H9 (cell line): ENCODE data around the gene BST2. TPM values are rescaled to one million over a fixed set of nuclear protein-coding genes. Genes with fewer than 3 reads are reported as not detected.

Source experiments
- DNase-seq: peaks from one replicate; pipeline ENCODE4 v3.0.0-alpha.2; 2017
- H2AFZ ChIP-seq: one replicate; pipeline ENCODE4 v1.6.1; 2013; ENCODE audit warnings: mild to moderate bottlenecking, low read length, control low read depth, moderate library complexity
- H2AK5ac ChIP-seq: 2 replicates; pipeline ENCODE4 v1.6.1; 2013; ENCODE audit warnings: low read length, control low read depth, mixed read lengths; ENCODE audit not compliant: insufficient read length
- H2BK120ac ChIP-seq: one replicate; pipeline ENCODE4 v1.6.1; 2013; ENCODE audit warnings: low read depth, mild to moderate bottlenecking, low read length, control low read depth, inconsistent platforms; ENCODE audit not compliant: poor library complexity, severe bottlenecking
- H2BK12ac ChIP-seq: 2 replicates; pipeline ENCODE4 v1.6.1; 2013; ENCODE audit warnings: low read length, control low read depth, mixed read lengths, low read depth; ENCODE audit not compliant: insufficient read length
- H2BK15ac ChIP-seq: 2 replicates; pipeline ENCODE4 v1.6.1; 2013; ENCODE audit warnings: low read depth, low read length, control low read depth
- H2BK20ac ChIP-seq: one replicate; pipeline ENCODE4 v1.6.1; 2013; ENCODE audit warnings: low read depth, mild to moderate bottlenecking, low read length, control low read depth, inconsistent platforms; ENCODE audit not compliant: poor library complexity, severe bottlenecking
- H2BK5ac ChIP-seq: 2 replicates; pipeline ENCODE4 v1.6.1; 2013; ENCODE audit warnings: low read length, control low read depth, mixed read lengths; ENCODE audit not compliant: insufficient read length
- H3K14ac ChIP-seq: 2 replicates; pipeline ENCODE4 v1.6.1; 2013; ENCODE audit warnings: low read length, control low read depth; ENCODE audit not compliant: insufficient read depth
- H3K18ac ChIP-seq: 2 replicates; pipeline ENCODE4 v1.6.1; 2013; ENCODE audit warnings: low read depth, mild to moderate bottlenecking, mixed read lengths, low read length, control low read depth; ENCODE audit not compliant: insufficient read length
- H3K23ac ChIP-seq: 2 replicates; pipeline ENCODE4 v1.6.1; 2013; ENCODE audit warnings: low read length, control low read depth, mixed read lengths, low read depth; ENCODE audit not compliant: insufficient read length
- H3K23me2 ChIP-seq: 2 replicates; pipeline ENCODE4 v1.6.1; 2013; ENCODE audit warnings: low read depth, mild to moderate bottlenecking, mixed read lengths, low read length, control low read depth; ENCODE audit not compliant: insufficient read length, poor library complexity, severe bottlenecking
- H3K27ac ChIP-seq: 2 replicates; pipeline ENCODE4 v1.5.1; 2013; ENCODE audit warnings: low read length, control low read depth, mixed read lengths, low read depth; ENCODE audit not compliant: insufficient read length
- H3K27me3 ChIP-seq: 2 replicates; pipeline ENCODE4 v1.6.1; 2013; ENCODE audit warnings: low read length, control low read depth, inconsistent platforms; ENCODE audit not compliant: insufficient read depth
- H3K4ac ChIP-seq: 2 replicates; pipeline ENCODE4 v1.6.1; 2013; ENCODE audit warnings: low read depth, mild to moderate bottlenecking, control low read depth, inconsistent platforms, low read length, moderate library complexity
- H3K4me1 ChIP-seq: 2 replicates; pipeline ENCODE4 v1.6.1; 2013; ENCODE audit warnings: low read length, control low read depth, inconsistent platforms; ENCODE audit not compliant: insufficient read depth
- H3K4me2 ChIP-seq: 2 replicates; pipeline ENCODE4 v1.6.1; 2013; ENCODE audit warnings: low read length, control low read depth, mixed read lengths; ENCODE audit not compliant: insufficient read length, insufficient read depth
- H3K56ac ChIP-seq: 2 replicates; pipeline ENCODE4 v1.6.1; 2013; ENCODE audit warnings: low read depth, mild to moderate bottlenecking, mixed read lengths, low read length, control low read depth; ENCODE audit not compliant: insufficient read length
- H3K79me1 ChIP-seq: 2 replicates; pipeline ENCODE4 v1.6.1; 2013; ENCODE audit warnings: low read depth, mild to moderate bottlenecking, moderate library complexity, low read length, control low read depth, inconsistent platforms; ENCODE audit not compliant: insufficient read depth, poor library complexity, severe bottlenecking
- H3K79me2 ChIP-seq: 2 replicates; pipeline ENCODE4 v1.6.1; 2013; ENCODE audit warnings: low read length, control low read depth, inconsistent platforms; ENCODE audit not compliant: insufficient read depth
- H3K9ac ChIP-seq: 2 replicates; pipeline ENCODE4 v1.6.1; 2013; ENCODE audit warnings: low read length, control low read depth, mixed read lengths; ENCODE audit not compliant: insufficient read length; ENCODE audit errors: extremely low read depth
- H3K9me3 ChIP-seq: one replicate; pipeline ENCODE4 v1.6.1; 2013; ENCODE audit warnings: low read depth, low read length, inconsistent platforms; ENCODE audit not compliant: control insufficient read depth
- H3T11ph ChIP-seq: one replicate; pipeline ENCODE4 v1.6.1; 2013; ENCODE audit warnings: mild to moderate bottlenecking, low read length, control low read depth, inconsistent platforms
- H4K20me1 ChIP-seq: one replicate; pipeline ENCODE4 v1.6.1; 2013; ENCODE audit not compliant: control insufficient read depth, insufficient read length, insufficient read depth
- H4K5ac ChIP-seq: 2 replicates; pipeline ENCODE4 v1.6.1; 2013; ENCODE audit warnings: low read depth, mild to moderate bottlenecking, mixed read lengths, low read length, control low read depth; ENCODE audit not compliant: insufficient read length
- H4K8ac ChIP-seq: replicated peaks from 2 replicates; pipeline ENCODE4 v1.6.1; 2013; ENCODE audit warnings: low read length, control low read depth, mixed read lengths, low read depth; ENCODE audit not compliant: insufficient read length
- H4K91ac ChIP-seq: 2 replicates; pipeline ENCODE4 v1.6.1; 2013; ENCODE audit warnings: low read depth, mild to moderate bottlenecking, moderate library complexity, mixed read lengths, low read length, control low read depth; ENCODE audit not compliant: insufficient read length
- H3K27ac Mint-ChIP-seq, 3 experiments: 2 replicates in 2 of 3; 3 replicates in 1 of 3; pipeline ENCODE4 v1.8.0; 2020 to 2021; ENCODE audit warnings: mixed read lengths in 3 of 3, mild to moderate bottlenecking in 1 of 3, moderate library complexity in 1 of 3
- H3K27me3 Mint-ChIP-seq: 2 replicates; pipeline ENCODE4 v1.8.0; 2021; ENCODE audit warnings: low read depth, mild to moderate bottlenecking, moderate library complexity, mixed read lengths
- H3K36me3 Mint-ChIP-seq, 3 experiments: 2 replicates in 2 of 3; 3 replicates in 1 of 3; pipeline ENCODE4 v1.8.0; 2020 to 2021; ENCODE audit warnings: low read depth in 3 of 3, mixed read lengths in 3 of 3; ENCODE audit not compliant: insufficient read depth in 1 of 3
- H3K4me1 Mint-ChIP-seq, 2 experiments: 2 replicates each; pipeline ENCODE4 v1.8.0; 2020; ENCODE audit warnings: mixed read lengths in 2 of 2
- H3K4me3 Mint-ChIP-seq, 2 experiments: 2 replicates in 1 of 2; 3 replicates in 1 of 2; pipeline ENCODE4 v1.8.0; 2020 to 2021; ENCODE audit warnings: mild to moderate bottlenecking in 2 of 2, mixed read lengths in 2 of 2, moderate library complexity in 1 of 2
- H3K9me3 Mint-ChIP-seq, 2 experiments: 2 replicates in 1 of 2; 3 replicates in 1 of 2; pipeline ENCODE4 v1.8.0; 2020; ENCODE audit warnings: mild to moderate bottlenecking in 2 of 2, mixed read lengths in 2 of 2, moderate library complexity in 1 of 2
- CTCF ChIP-seq: fragments of 200-600 bp; sonication (generic); conservative IDR thresholded peaks from 3 replicates; pipeline ENCODE4 v1.8.0; 2021; ENCODE audit warnings: antibody characterized with exemption, mild to moderate bottlenecking
- WGBS: extraction: QIAGEN DNeasy Blood & Tissue Kit; methylation state at CpG from one replicate; pipeline ENCODE4 v1.1.7; 2013; ENCODE audit warnings: missing lambda C conversion rate, low lambda C conversion rate, mixed read lengths; ENCODE audit not compliant: insufficient read length; ENCODE audit errors: extremely low coverage; 5-methylcytosine and 5-hydroxymethylcytosine counted together
- total RNA-seq: library from RNA; stranded (reverse); gene quantifications from 2 replicates; pipeline ENCODE4 v1.2.1, GENCODE V29; 2021

BST2 gene
- total RNA-seq, 1 experiment from 2014 or later = 63.3 TPM

DNA sequence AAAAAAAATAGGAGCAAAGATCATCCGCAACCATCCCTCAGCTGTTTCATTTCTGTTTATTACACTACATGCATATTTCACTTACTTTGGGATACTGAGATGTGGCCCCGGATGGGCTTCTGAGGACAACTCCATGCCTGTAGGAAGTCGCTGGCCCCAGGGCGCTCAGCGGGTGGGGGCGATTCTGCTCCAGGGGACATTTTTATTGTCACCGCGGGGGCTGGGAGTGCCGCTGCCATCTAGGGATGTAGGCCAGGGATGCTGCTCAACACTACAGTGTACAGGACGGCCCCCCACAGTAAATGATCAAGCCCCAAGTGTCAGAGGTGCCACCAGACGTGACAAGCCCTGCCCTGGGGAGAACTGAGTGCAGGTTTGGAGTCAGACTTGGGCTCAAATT is 6.4 kb upstream of the BST2 start:
- Histone ChIP-seq H3K79me1 (no peaks in the 10 kb centered on the region), H3K4me1 (no peaks in the 10 kb centered on the region; the same call in 1 of the 2 replicates), H2BK15ac (no peak overlapping the region), H3K23me2 (peaks cover 4% of the 10 kb centered on the region), H2BK20ac (no peak overlapping the region), H3K9ac (no peak overlapping the region), H4K20me1 (no peaks in the 10 kb centered on the region), H2BK120ac (no peak overlapping the region), H2AFZ (no peak overlapping the region), H3K79me2 (no peaks in the 10 kb centered on the region), H4K5ac (no peak overlapping the region), H3K23ac (no peak overlapping the region), H3K4me2 (no peak overlapping the region), H2AK5ac (no peak overlapping the region), H3K18ac (no peak overlapping the region), H3K9me3 (no peaks in the 10 kb centered on the region), H3K14ac (no peak overlapping the region), H4K91ac (no peak overlapping the region), H4K8ac (no peak overlapping the region), H3T11ph (no peak overlapping the region), H3K27me3 (no peaks in the 10 kb centered on the region), H3K56ac (no peak overlapping the region), H2BK5ac (no peak overlapping the region), H3K27ac (no peak overlapping the region), H2BK12ac (no peak overlapping the region), H3K4ac (no peak overlapping the region)
- no peak for TF ChIP-seq CTCF
- Mint-ChIP-seq H3K27me3 (peaks cover 26% of the 10 kb centered on the region), H3K4me3 (no peak overlapping the region; a peak in 1 of 5 replicates), H3K27ac (peak overlapping the region in 1 of 3 experiments; percentile 90; a peak in 2 of 7 replicates), H3K9me3 (no peaks in the 10 kb centered on the region; a peak in 1 of 5 replicates), H3K4me1 (peaks cover 33 to 41% of the 10 kb centered on the region in 2 experiments), H3K36me3 (peaks cover 2 to 28% (median 7%) of the 10 kb centered on the region in 3 experiments; a peak in 4 of 7 replicates)
- WGBS = no CpG with 5 or more reads among the region's 11 CpGs
- no peak for DNase-seq
